ENCODE results near the gene EEPD1. TPM values are rescaled to one million over a fixed set of nuclear protein-coding genes. Genes with fewer than 3 reads are reported as not detected.

Gene EEPD1
- total and polyA plus RNA-seq, 2 donors (not counting 3 experiments of a cell fraction or from before 2014, with no cell fraction given) = 0.40 to 0.42 TPM

DNA sequence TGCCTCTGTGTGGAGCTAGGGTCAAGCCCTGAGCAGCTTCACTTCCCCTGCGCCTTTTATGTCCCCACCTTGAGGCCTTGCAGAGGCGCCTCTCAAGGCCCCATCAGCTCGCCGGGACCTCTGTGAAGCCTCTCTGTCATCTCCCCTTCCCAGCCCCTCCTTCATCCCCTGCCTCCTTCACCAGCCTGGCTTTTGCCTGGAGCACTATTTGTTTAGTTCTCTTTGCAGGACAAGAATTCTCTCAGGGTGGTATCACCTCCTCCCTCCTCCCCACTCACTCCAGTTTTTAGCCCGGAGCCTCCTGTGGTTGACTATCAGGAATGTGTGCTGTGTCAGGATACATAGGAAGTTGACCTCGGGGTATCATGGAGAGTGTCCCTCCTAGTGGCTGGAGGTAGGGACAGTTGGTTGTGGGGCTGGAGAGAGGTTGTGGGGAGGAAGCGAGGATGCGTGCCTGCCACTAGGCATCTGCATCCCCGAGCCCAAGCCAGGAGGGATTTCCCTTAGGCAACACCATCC is 146.8 kb downstream of the EEPD1 start:
- POLR2A ChIA-PET = no interaction called here
- intact Hi-C loops (cut with micrococcal nuclease) = loop anchor here (10.0 kb wide), 1 partner anchor 605 kb away; the partner anchor contains the start of gene HERPUD2
- no peak overlapping the region for H3K4me2 ChIP-seq (ENCODE audit: insufficient read depth, low read length)

More for the DNA sequence above, 146.8 kb downstream of the EEPD1 start:
- DNase-seq (ENCODE audit: low read depth, low spot score) = no peak
- H3K9ac ChIP-seq (replicated peaks; ENCODE audit: extremely low read depth, insufficient read depth, low read length) = no peak overlapping the region
- CTCF ChIA-PET = interaction anchor here (1.0 to 11.7 kb wide), 5 partner anchors 8 to 383 kb away, joined by 3 to 115 read pairs (median 7); no protein-coding TSS in a partner anchor
- TF ChIP-seq, protein P1, sequence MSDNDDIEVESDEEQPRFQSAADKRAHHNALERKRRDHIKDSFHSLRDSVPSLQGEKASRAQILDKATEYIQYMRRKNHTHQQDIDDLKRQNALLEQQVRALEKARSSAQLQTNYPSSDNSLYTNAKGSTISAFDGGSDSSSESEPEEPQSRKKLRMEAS (IDR thresholded peaks at IDR 0.05; ENCODE audit: insufficient read depth, insufficient read length) = no peak
- TF ChIP-seq POLR2A (IDR thresholded peaks at IDR 0.05; ENCODE audit: low read depth, low read length) (no peak), FOS (IDR thresholded peaks at IDR 0.05; ENCODE audit: borderline replicate concordance, insufficient read depth, low read length) (no peak), GATA2 (IDR thresholded peaks at IDR 0.05; ENCODE audit: insufficient read depth, insufficient read length, low read depth, low read length) (no peak), MYC (IDR thresholded peaks at IDR 0.05; ENCODE audit: low read depth, low read length) (no peak), POLR2AphosphoS5 (IDR thresholded peaks at IDR 0.05; ENCODE audit: insufficient read depth, low read depth, low read length) (no peak), JUN (IDR thresholded peaks at IDR 0.05; ENCODE audit: borderline replicate concordance, insufficient read depth, insufficient read length, low read depth) (no peak), EZH2 (IDR thresholded peaks at IDR 0.05; ENCODE audit: borderline replicate concordance, low read depth, low read length, severe bottlenecking) (no peak)
- TF ChIP-seq, protein P2, sequence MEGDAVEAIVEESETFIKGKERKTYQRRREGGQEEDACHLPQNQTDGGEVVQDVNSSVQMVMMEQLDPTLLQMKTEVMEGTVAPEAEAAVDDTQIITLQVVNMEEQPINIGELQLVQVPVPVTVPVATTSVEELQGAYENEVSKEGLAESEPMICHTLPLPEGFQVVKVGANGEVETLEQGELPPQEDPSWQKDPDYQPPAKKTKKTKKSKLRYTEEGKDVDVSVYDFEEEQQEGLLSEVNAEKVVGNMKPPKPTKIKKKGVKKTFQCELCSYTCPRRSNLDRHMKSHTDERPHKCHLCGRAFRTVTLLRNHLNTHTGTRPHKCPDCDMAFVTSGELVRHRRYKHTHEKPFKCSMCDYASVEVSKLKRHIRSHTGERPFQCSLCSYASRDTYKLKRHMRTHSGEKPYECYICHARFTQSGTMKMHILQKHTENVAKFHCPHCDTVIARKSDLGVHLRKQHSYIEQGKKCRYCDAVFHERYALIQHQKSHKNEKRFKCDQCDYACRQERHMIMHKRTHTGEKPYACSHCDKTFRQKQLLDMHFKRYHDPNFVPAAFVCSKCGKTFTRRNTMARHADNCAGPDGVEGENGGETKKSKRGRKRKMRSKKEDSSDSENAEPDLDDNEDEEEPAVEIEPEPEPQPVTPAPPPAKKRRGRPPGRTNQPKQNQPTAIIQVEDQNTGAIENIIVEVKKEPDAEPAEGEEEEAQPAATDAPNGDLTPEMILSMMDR (IDR thresholded peaks at IDR 0.05; ENCODE audit: extremely low read depth in 1 of 2, insufficient read depth in 1 of 2, low read depth in 1 of 2, low read length in 2 of 2) = no peak
- peaks cover 28% of the 10 kb centered on the region for H3K4me1 ChIP-seq (ENCODE audit: control insufficient read depth, extremely low read depth, insufficient read depth, low read length)
- no peaks in the 10 kb centered on the region for H3K79me2 ChIP-seq (ENCODE audit: control insufficient read depth, insufficient read depth, low read length)
- no peaks in the 10 kb centered on the region for H4K20me1 ChIP-seq (replicated peaks; ENCODE audit: control insufficient read depth, extremely low read depth, insufficient read depth, low read length)
- H3K36me3 ChIP-seq (ENCODE audit: control insufficient read depth in 2 of 2, extremely low read depth in 1 of 2, insufficient read depth in 2 of 2, low read length in 2 of 2) = no peaks in the 10 kb centered on the region
- no peak overlapping the region for H3K27ac ChIP-seq (ENCODE audit: insufficient read depth, low read depth, low read length)
- no TSS peak for BruUV-seq (replicated peaks)
- H2AFZ ChIP-seq (ENCODE audit: low read depth, low read length) = no peak overlapping the region
- no peaks in the 10 kb centered on the region for H3K27me3 ChIP-seq (ENCODE audit: control insufficient read depth in 2 of 2, insufficient read depth in 2 of 2, low read length in 2 of 2)
- H3K4me3 ChIP-seq (replicated peaks in 1 of 3; ENCODE audit: insufficient read depth in 1 of 3, low read depth in 1 of 3, low read length in 3 of 3) = no peak overlapping the region
- H3K9me3 ChIP-seq (replicated peaks; ENCODE audit: control insufficient read depth, insufficient read depth, low read length) = no peaks in the 10 kb centered on the region
- dilution Hi-C loops (cut with MboI; ENCODE audit: extremely low pct_ligation_motif_present, low sequenced_read_pairs) = no loop called here
- no peak for FAIRE-seq
- no peaks in the 10 kb centered on the region for H3K9me1 ChIP-seq (replicated peaks; ENCODE audit: control insufficient read depth, extremely low read depth, insufficient read depth, low read length)
